T-cell (primary cell): ENCODE results near the gene PCDHGC4. TPM values are rescaled to one million over a fixed set of nuclear protein-coding genes. Genes with fewer than 3 reads are reported as not detected.

Source experiments
- ATAC-seq, 4 experiments: fragments of 200-7000 bp in 3 of 4; fragments of 150-1000 bp in 1 of 4; cut with Tn5 transposase; replicated peaks in 1 of 4; 1 replicate in 3 of 4; 2 replicates in 1 of 4; pipeline ENCODE4 v1.10.0; 2021; ENCODE audit warnings: moderate library complexity in 3 of 4, mild to moderate bottlenecking in 2 of 4, moderate number of reproducible peaks in 1 of 4
- CTCF ChIA-PET, 2 donors: fragments of 300-600 bp; sonication (Branson Sonifier 250); formaldehyde crosslinking; loops; one replicate each; lab custom pipeline; 2022; ENCODE audit warnings: antibody characterized with exemption in 2 of 2; lab: Charles Lee
- POLR2A ChIA-PET, 2 donors: fragments of 300-600 bp; sonication (Branson Sonifier 250); formaldehyde crosslinking; loops; one replicate each; lab custom pipeline; 2022; ENCODE audit warnings: antibody characterized with exemption in 2 of 2; lab: Charles Lee
- DNase-seq, 35 experiments: peaks; one replicate each; pipeline versions ENCODE4 v3.0.0 to v3.0.0-alpha.2; 2013 to 2023
- H3K27ac ChIP-seq: one replicate; pipeline ENCODE4 v1.5.1; 2013; ENCODE audit warnings: low read length
- H3K27me3 ChIP-seq, 2 experiments: replicated peaks in 1 of 2; 1 replicate in 1 of 2; 2 replicates in 1 of 2; pipeline versions ENCODE4 v1.6.1 to v1.7.0; 2013; ENCODE audit warnings: low read length in 1 of 2, mixed read lengths in 1 of 2; ENCODE audit not compliant: control insufficient read depth in 2 of 2, insufficient read depth in 2 of 2; ENCODE audit errors: extremely low read depth in 1 of 2
- H3K36me3 ChIP-seq, 2 donors: 1 replicate in 1 of 2; 2 replicates in 1 of 2; pipeline versions ENCODE4 v1.6.1 to v1.7.0; 2013; ENCODE audit warnings: low read length in 1 of 2; ENCODE audit not compliant: control insufficient read depth in 2 of 2, insufficient read depth in 1 of 2; ENCODE audit errors: extremely low read depth in 1 of 2
- H3K4me1 ChIP-seq, 2 experiments: 1 replicate in 1 of 2; 2 replicates in 1 of 2; pipeline versions ENCODE4 v1.6.1 to v1.7.0; 2013; ENCODE audit warnings: low read length in 2 of 2, mixed read lengths in 1 of 2; ENCODE audit not compliant: insufficient read depth in 2 of 2, control insufficient read depth in 1 of 2; ENCODE audit errors: extremely low read depth in 1 of 2
- H3K4me3 ChIP-seq, 2 donors: 1 replicate in 1 of 2; 2 replicates in 1 of 2; pipeline versions ENCODE4 v1.5.1 to v1.7.0; 2013; ENCODE audit warnings: mild to moderate bottlenecking in 2 of 2, low read length in 1 of 2, moderate library complexity in 1 of 2; ENCODE audit not compliant: control insufficient read depth in 1 of 2; ENCODE audit errors: extremely low read depth in 1 of 2
- H3K9me3 ChIP-seq: 2 replicates; pipeline ENCODE4 v1.7.0; 2013
- H3K27ac Mint-ChIP-seq, 2 donors: one replicate each; pipeline ENCODE4 v1.8.0; 2020 to 2021; ENCODE audit warnings: mild to moderate bottlenecking in 2 of 2, mixed read lengths in 2 of 2
- H3K27me3 Mint-ChIP-seq, 2 donors: one replicate each; pipeline ENCODE4 v1.8.0; 2021 to 2022; ENCODE audit warnings: mixed read lengths in 2 of 2
- H3K36me3 Mint-ChIP-seq: one replicate; pipeline ENCODE4 v1.8.0; 2021; ENCODE audit warnings: mixed read lengths
- H3K4me1 Mint-ChIP-seq, 3 donors: one replicate each; pipeline ENCODE4 v1.8.0; 2020 to 2022; ENCODE audit warnings: mixed read lengths in 3 of 3, mild to moderate bottlenecking in 1 of 3
- H3K4me3 Mint-ChIP-seq, 3 donors: one replicate each; pipeline ENCODE4 v1.8.0; 2020 to 2022; ENCODE audit warnings: mild to moderate bottlenecking in 3 of 3, mixed read lengths in 3 of 3, moderate library complexity in 3 of 3
- H3K9me3 Mint-ChIP-seq, 3 donors: one replicate each; pipeline ENCODE4 v1.8.0; 2020 to 2022; ENCODE audit warnings: mixed read lengths in 3 of 3
- WGBS: methylation state at CpG from one replicate; pipeline ENCODE4 v1.1.5; 2013; ENCODE audit warnings: missing lambda C conversion rate; ENCODE audit not compliant: insufficient coverage; 5-methylcytosine and 5-hydroxymethylcytosine counted together
- total RNA-seq, 35 experiments: library from RNA in 6 of 35; stranded (reverse) in 6 of 35; fragments of 120-200 nt in 1 of 35; gene quantifications; one replicate each; pipeline versions ENCODE4 v1.2.1 to v1.2.4 and lab custom pipeline; 2013 to 2026

Gene PCDHGC4
- total RNA-seq, 5 donors from 2014 or later (not counting 1 experiment from before 2014, with no cell fraction given): 0.18 to 0.51 TPM; not detected in 3

GRCh38 chr5:141492168-141492885 lies 7.5 kb downstream of the PCDHGC4 start:
- 7% methylated on average over 67 of the region's 68 CpGs for WGBS
- Histone ChIP-seq H3K27me3 (peaks cover 11 to 86% of the 10 kb centered on the region in 2 experiments), H3K4me3 (peak overlapping the region; percentile 15 to 61), H3K4me1 (peaks cover 0 to 16% of the 10 kb centered on the region in 2 experiments), H3K27ac (no peak overlapping the region), H3K36me3 (no peaks in the 10 kb centered on the region), H3K9me3 (no peaks in the 10 kb centered on the region)
- Mint-ChIP-seq H3K27ac (peak overlapping the region in 1 of 2 donors; percentile 57), H3K9me3 (no peaks in the 10 kb centered on the region), H3K36me3 (no peaks in the 10 kb centered on the region), H3K27me3 (peaks cover 75 to 89% of the 10 kb centered on the region in 2 donors), H3K4me3 (peak overlapping the region; percentile 53 to 77 (median 73)), H3K4me1 (peaks cover 14 to 19% (median 16%) of the 10 kb centered on the region in 3 donors)
- ChIA-PET CTCF (interaction anchor here in 1 of 2 donors (1.4 kb wide), 1 partner anchor 9 kb away, joined by 5 read pairs; no protein-coding TSS in a partner anchor), POLR2A (interaction anchor here in 1 of 2 donors (0.5 kb wide), 1 partner anchor 26 kb away, joined by 4 read pairs; no protein-coding TSS in a partner anchor)
- ATAC-seq (peak; percentile 52 to 65 (median 59)), DNase-seq (peak in 3 of 35 experiments; percentile 15 to 21 (median 20))

DNA sequence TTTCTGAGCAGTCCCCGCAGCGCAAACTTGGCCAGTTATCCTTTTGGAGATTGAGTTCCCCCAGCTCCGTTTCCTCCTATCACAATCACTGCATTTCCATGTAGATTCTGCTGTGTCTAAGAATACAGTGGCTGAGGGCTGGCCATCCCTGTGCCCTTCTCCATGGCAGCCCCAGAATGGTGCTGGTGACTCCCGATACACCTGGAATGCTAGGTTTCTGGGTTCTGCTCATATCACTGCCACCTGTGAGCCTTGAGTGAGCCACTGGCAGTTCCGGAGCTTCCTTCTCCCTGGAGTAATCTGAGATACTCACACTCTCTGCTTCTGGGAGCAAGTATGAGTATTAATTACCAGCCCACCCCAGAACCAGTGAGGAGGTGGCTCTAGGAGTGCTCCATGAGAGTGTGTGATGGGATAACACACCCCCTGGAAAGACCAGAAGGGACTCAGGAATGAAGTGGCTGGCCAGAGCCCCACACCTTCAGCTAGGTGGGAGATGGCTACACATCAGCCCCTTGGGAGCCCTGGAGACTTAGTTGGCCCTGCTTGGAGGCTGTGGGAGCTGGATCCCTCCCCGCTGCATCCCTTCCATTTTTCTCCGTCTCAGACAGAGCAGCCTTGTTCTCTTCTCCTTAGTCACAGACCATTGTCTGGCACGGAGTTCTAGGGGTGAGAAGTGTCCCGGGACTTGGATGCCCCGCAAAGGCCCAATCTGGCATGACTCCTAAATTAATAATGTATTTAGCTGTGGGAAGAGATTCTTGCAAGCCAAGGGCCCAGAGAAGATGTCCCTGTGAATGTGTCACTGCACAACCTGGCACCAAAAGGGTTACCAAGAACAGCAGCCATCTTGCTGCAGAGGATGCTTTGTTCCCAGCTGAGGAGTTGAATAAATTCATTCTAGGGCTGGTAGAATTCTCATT lies 8.9 kb downstream of the PCDHGC4 start:
- WGBS: 93% methylated on average over 3 of the region's 10 CpGs
- H3K27ac ChIP-seq: no peak overlapping the region
- Mint-ChIP-seq H3K4me1 (peaks cover 14 to 19% (median 16%) of the 10 kb centered on the region in 3 donors), H3K9me3 (no peaks in the 10 kb centered on the region), H3K27me3 (peaks cover 73 to 81% of the 10 kb centered on the region in 2 donors), H3K27ac (no peak overlapping the region), H3K36me3 (no peaks in the 10 kb centered on the region), H3K4me3 (peak overlapping the region in 1 of 3 donors; percentile 77)
- no peak overlapping the region for H3K4me3 ChIP-seq
- H3K36me3 ChIP-seq: no peaks in the 10 kb centered on the region
- ChIA-PET CTCF (interaction anchor here in 1 of 2 donors (1.4 kb wide), 1 partner anchor 7 kb away, joined by 5 read pairs; no protein-coding TSS in a partner anchor), POLR2A (no interaction called here)
- no peaks in the 10 kb centered on the region for H3K9me3 ChIP-seq
- DNase-seq (peak in 1 of 35 experiments; percentile 8), ATAC-seq (no peak)
- peaks cover 0 to 16% of the 10 kb centered on the region in 2 experiments for H3K4me1 ChIP-seq
- peaks cover 11 to 86% of the 10 kb centered on the region in 2 experiments for H3K27me3 ChIP-seq

DNA sequence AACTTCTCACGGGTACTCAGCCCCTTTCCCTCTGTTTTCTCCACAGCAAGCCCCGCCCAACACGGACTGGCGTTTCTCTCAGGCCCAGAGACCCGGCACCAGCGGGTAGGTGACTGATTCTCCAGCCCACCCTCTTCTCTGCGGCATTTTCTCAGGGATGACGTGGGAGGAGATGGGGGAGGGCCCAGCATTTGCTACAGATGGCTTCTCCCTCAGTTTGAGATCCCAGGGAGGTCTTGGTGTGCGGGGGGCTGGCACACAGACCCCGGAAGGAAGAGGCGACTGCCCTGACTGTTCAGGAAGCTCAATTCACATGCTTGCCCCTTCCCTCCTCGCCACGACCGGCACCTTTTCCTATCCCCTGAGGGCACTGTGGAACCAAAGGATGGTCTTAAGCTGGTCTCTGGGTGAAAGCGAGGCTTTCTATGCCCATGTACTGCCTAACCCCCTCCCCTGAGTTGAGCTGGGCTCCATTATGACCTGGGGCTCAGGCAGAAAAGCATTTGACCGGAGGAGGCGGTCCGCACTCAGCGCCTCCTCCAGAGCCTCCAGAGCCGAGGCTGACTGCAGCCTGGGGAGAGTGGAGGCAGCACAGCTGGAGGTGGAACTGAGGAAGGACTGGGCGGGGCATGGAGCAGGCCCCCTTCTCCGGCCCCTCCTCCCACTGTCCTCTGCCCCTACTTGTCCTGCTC lies 10.1 kb downstream of the PCDHGC4 start:
- peak in 1 of 35 experiments; percentile 23 for DNase-seq
- Mint-ChIP-seq H3K36me3 (no peaks in the 10 kb centered on the region), H3K27me3 (peaks cover 63 to 75% of the 10 kb centered on the region in 2 donors), H3K27ac (no peak overlapping the region), H3K4me3 (peak overlapping the region in 1 of 3 donors; percentile 55), H3K9me3 (no peaks in the 10 kb centered on the region), H3K4me1 (peaks cover 14 to 19% (median 16%) of the 10 kb centered on the region in 3 donors)
- peaks cover 10 to 74% of the 10 kb centered on the region in 2 experiments for H3K27me3 ChIP-seq
- POLR2A ChIA-PET: no interaction called here
- ATAC-seq: no peak
- CTCF ChIA-PET: no interaction called here
- H3K4me3 ChIP-seq: no peak overlapping the region
- H3K36me3 ChIP-seq: no peaks in the 10 kb centered on the region
- H3K27ac ChIP-seq: no peak overlapping the region
- peaks cover 0 to 16% of the 10 kb centered on the region in 2 experiments for H3K4me1 ChIP-seq
- no peaks in the 10 kb centered on the region for H3K9me3 ChIP-seq
- 22% methylated on average over 12 of the region's 22 CpGs for WGBS

GRCh38 chr5:141495453-141495811 lies 10.6 kb downstream of the PCDHGC4 start:
- WGBS: 67% methylated on average over 5 of the region's 8 CpGs
- Mint-ChIP-seq H3K27ac (peak overlapping the region in 1 of 2 donors; percentile 36), H3K4me3 (peak overlapping the region in 1 of 3 donors; percentile 55), H3K36me3 (no peaks in the 10 kb centered on the region), H3K9me3 (no peaks in the 10 kb centered on the region), H3K27me3 (peaks cover 58 to 70% of the 10 kb centered on the region in 2 donors), H3K4me1 (peaks cover 14 to 19% (median 16%) of the 10 kb centered on the region in 3 donors)
- POLR2A ChIA-PET: no interaction called here
- ATAC-seq (no peak), DNase-seq (peak in 1 of 35 experiments; percentile 4)
- Histone ChIP-seq H3K36me3 (no peaks in the 10 kb centered on the region), H3K27ac (no peak overlapping the region), H3K27me3 (peaks cover 8 to 69% of the 10 kb centered on the region in 2 experiments), H3K4me3 (no peak overlapping the region), H3K4me1 (peaks cover 0 to 16% of the 10 kb centered on the region in 2 experiments), H3K9me3 (no peaks in the 10 kb centered on the region)
- CTCF ChIA-PET: no interaction called here

GRCh38 chr5:141496038-141496437 lies 11.2 kb downstream of the PCDHGC4 start:
- no peaks in the 10 kb centered on the region for H3K36me3 ChIP-seq
- 80% methylated on average over 1 of the region's 4 CpGs for WGBS
- ATAC-seq: no peak

More at GRCh38 chr5:141496038-141496437, 11.2 kb downstream of the PCDHGC4 start:
- peaks cover 52 to 64% of the 10 kb centered on the region in 2 donors for H3K27me3 Mint-ChIP-seq
- peaks cover 13 to 17% (median 14%) of the 10 kb centered on the region in 3 donors for H3K4me1 Mint-ChIP-seq
- no peaks in the 10 kb centered on the region for H3K36me3 Mint-ChIP-seq
- Histone ChIP-seq H3K27me3 (peaks cover 8 to 63% of the 10 kb centered on the region in 2 experiments), H3K27ac (no peak overlapping the region), H3K4me1 (peaks cover 0 to 16% of the 10 kb centered on the region in 2 experiments), H3K4me3 (no peak overlapping the region), H3K9me3 (no peaks in the 10 kb centered on the region)
- H3K4me3 Mint-ChIP-seq: peak overlapping the region in 1 of 3 donors; percentile 55
- ChIA-PET POLR2A (interaction anchor here in 1 of 2 donors (0.6 kb wide), 1 partner anchor 159 kb away, joined by 8 read pairs; no protein-coding TSS in a partner anchor), CTCF (interaction anchor here in 1 of 2 donors (0.5 to 1.0 kb wide), 2 partner anchors 17 to 52 kb away, joined by 3 read pairs; no protein-coding TSS in a partner anchor)
- no peak overlapping the region for H3K27ac Mint-ChIP-seq
- no peak for DNase-seq
- no peaks in the 10 kb centered on the region for H3K9me3 Mint-ChIP-seq
